K562 (cell line): ENCODE measurements around the gene DPH2. TPM values are rescaled to one million over a fixed set of nuclear protein-coding genes. Genes with fewer than 3 reads are reported as not detected.

Experiments
- ILF3 ChIP-seq: fragments of 450-650 bp; IDR thresholded peaks from 2 replicates; pipeline ENCODE4 v1.6.1; 2018; ENCODE audit warnings: antibody characterized with exemption, mild to moderate bottlenecking, moderate library complexity, borderline replicate concordance
- KAT8 ChIP-seq: fragments of 450-650 bp; IDR thresholded peaks from 2 replicates; pipeline ENCODE4 v1.6.1; 2016; ENCODE audit warnings: low read depth, mild to moderate bottlenecking
- LEF1 ChIP-seq: fragments of 450-650 bp; IDR thresholded peaks from 2 replicates; pipeline ENCODE4 v1.6.1; 2016; ENCODE audit warnings: mild to moderate bottlenecking
- MTA3 ChIP-seq: fragments of 450-650 bp; formaldehyde crosslinking; IDR thresholded peaks from 2 replicates; pipeline ENCODE4 v1.6.1; 2017; ENCODE audit warnings: mild to moderate bottlenecking, borderline replicate concordance
- NONO ChIP-seq, 2 experiments: fragments of 200-400 bp in 1 of 2; fragments of 450-650 bp in 1 of 2; formaldehyde crosslinking in 1 of 2; IDR thresholded peaks; 2 replicates each; pipeline ENCODE4 v1.6.1; 2017; ENCODE audit warnings: low read depth in 2 of 2, mild to moderate bottlenecking in 2 of 2, moderate library complexity in 2 of 2, low read length in 1 of 2
- PCBP1 ChIP-seq: fragments of 200-400 bp; formaldehyde crosslinking; IDR thresholded peaks from 2 replicates; pipeline ENCODE4 v1.6.1; 2018; ENCODE audit warnings: mild to moderate bottlenecking, low read depth, low read length; ENCODE audit not compliant: poor library complexity, severe bottlenecking
- POLR2H ChIP-seq: IDR thresholded peaks from 2 replicates; pipeline ENCODE4 v1.6.1; 2016; ENCODE audit warnings: missing genetic modification characterization, low read depth, mild to moderate bottlenecking, control low read depth, missing compliant biosample characterization, moderate library complexity
- RAD51 ChIP-seq: fragments of 450-650 bp; IDR thresholded peaks from 2 replicates; pipeline ENCODE4 v1.7.1; 2016; ENCODE audit warnings: low read depth, mild to moderate bottlenecking, borderline replicate concordance
- TRIM24 ChIP-seq, 2 experiments: fragments of 450-650 bp; IDR thresholded peaks; 2 replicates each; pipeline ENCODE4 v1.6.1; 2016
- polyA plus RNA-seq, 8 experiments: library from polyadenylated mRNA; depleted of rRNA in 4 of 8; stranded (reverse) in 5 of 8; unstranded in 3 of 8; fragments of >200 nt; fragmentation: Nextera tagmentation in 2 of 8; fragmentation: Illumina TruSeq in 1 of 8; extraction: Ambion mirVana in 2 of 8; extraction: Trizol in 1 of 8; gene quantifications; 2 replicates each; pipeline versions ENCODE4 v1.2.1 to v1.2.3, GENCODE V29; 2011 to 2014; ENCODE audit warnings: inconsistent platforms in 1 of 8, missing spikeins in 1 of 8
- total RNA-seq, 7 experiments: library from RNA; depleted of rRNA in 6 of 7; stranded (reverse); fragments of >200 nt in 6 of 7; fragmentation: Illumina TruSeq in 2 of 7; extraction: Trizol in 2 of 7; gene quantifications; 2 replicates each; pipeline versions ENCODE4 v1.2.1 to v1.2.3, GENCODE V29; 2011 to 2021; ENCODE audit warnings: low replicate concordance in 1 of 7
- TF ChIP-seq, protein P1 (sequence below): fragments of 450-650 bp; IDR thresholded peaks from 2 replicates; pipeline ENCODE4 v1.6.1; 2017; ENCODE audit warnings: antibody characterized with exemption, mild to moderate bottlenecking
- TF ChIP-seq, protein P2 (sequence below), 2 experiments: fragments of 450-650 bp in 1 of 2; sonication (generic) in 1 of 2; formaldehyde crosslinking in 1 of 2; IDR thresholded peaks in 1 of 2; conservative IDR thresholded peaks in 1 of 2; 2 replicates each; pipeline versions ENCODE4 v1.6.1 to v1.8.1; 2016 to 2023; ENCODE audit warnings: mild to moderate bottlenecking in 2 of 2, moderate library complexity in 2 of 2, inconsistent platforms in 1 of 2, missing genetic modification reagents in 1 of 2
- TF ChIP-seq, protein P3 (sequence below), 2 experiments: fragments of 450-650 bp in 1 of 2; IDR thresholded peaks; 2 replicates each; pipeline ENCODE4 v1.6.1; 2011 to 2017; ENCODE audit warnings: low read depth in 2 of 2, antibody characterized with exemption in 1 of 2, borderline replicate concordance in 1 of 2, low read length in 1 of 2, mild to moderate bottlenecking in 1 of 2, mixed read lengths in 1 of 2; ENCODE audit not compliant: control insufficient read depth in 1 of 2
- TF ChIP-seq, protein P4 (sequence below): sonication (generic); formaldehyde crosslinking; IDR thresholded peaks from 2 replicates; pipeline ENCODE4 v1.8.0; 2022; ENCODE audit warnings: mild to moderate bottlenecking, missing genetic modification reagents
- TF ChIP-seq, protein P5 (sequence below): conservative IDR thresholded peaks from 2 replicates; pipeline ENCODE4 v1.6.1; 2011; ENCODE audit warnings: low read depth, mild to moderate bottlenecking, low read length; ENCODE audit not compliant: control insufficient read depth

Gene DPH2
- total and polyA plus RNA-seq, 9 of the 15 experiments (the other 6 are each of a cell fraction or from before 2014, with no cell fraction given): 17.9 to 94.1 (median 68.1) TPM

DNA sequence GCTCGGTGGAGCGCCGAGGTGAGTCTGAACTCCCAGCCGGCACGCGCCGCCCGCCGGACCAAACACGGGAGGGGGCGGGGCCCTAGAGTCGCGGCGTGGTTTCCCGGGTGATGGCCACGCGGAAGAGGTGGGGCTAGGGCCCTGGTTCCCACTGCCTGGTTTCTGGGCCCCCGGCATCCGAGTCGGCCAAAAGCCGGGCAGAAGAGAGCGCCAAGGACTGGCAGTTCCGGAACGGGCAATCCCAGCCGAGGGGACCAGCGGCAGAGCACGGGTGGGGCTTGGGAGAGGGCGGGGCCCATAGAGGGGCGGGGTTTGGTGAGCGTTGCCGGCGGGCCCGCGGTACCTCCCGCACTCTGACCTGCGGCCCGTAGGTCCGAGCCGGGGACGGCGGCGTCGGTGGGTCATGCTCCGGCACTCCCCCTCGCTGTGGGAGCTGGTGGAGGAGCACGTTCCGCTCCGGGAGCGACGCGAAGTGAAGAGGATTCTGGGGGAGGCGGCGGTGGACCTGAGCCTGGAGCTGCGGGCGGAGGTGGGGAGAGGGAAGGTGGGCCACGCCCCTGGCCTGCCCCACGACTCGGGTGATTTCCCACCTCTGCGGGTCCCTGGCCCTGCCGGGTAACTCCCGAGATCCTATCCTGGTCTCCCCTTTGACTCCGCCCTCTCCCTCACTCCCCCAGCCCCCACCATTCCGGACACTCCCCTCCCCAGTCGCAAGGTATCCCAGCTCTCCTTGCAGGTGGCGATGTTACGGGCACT lies 21.8 kb downstream of the DPH2 start, which contains the start of gene CCDC24 (continued):
- TF ChIP-seq, protein P1, sequence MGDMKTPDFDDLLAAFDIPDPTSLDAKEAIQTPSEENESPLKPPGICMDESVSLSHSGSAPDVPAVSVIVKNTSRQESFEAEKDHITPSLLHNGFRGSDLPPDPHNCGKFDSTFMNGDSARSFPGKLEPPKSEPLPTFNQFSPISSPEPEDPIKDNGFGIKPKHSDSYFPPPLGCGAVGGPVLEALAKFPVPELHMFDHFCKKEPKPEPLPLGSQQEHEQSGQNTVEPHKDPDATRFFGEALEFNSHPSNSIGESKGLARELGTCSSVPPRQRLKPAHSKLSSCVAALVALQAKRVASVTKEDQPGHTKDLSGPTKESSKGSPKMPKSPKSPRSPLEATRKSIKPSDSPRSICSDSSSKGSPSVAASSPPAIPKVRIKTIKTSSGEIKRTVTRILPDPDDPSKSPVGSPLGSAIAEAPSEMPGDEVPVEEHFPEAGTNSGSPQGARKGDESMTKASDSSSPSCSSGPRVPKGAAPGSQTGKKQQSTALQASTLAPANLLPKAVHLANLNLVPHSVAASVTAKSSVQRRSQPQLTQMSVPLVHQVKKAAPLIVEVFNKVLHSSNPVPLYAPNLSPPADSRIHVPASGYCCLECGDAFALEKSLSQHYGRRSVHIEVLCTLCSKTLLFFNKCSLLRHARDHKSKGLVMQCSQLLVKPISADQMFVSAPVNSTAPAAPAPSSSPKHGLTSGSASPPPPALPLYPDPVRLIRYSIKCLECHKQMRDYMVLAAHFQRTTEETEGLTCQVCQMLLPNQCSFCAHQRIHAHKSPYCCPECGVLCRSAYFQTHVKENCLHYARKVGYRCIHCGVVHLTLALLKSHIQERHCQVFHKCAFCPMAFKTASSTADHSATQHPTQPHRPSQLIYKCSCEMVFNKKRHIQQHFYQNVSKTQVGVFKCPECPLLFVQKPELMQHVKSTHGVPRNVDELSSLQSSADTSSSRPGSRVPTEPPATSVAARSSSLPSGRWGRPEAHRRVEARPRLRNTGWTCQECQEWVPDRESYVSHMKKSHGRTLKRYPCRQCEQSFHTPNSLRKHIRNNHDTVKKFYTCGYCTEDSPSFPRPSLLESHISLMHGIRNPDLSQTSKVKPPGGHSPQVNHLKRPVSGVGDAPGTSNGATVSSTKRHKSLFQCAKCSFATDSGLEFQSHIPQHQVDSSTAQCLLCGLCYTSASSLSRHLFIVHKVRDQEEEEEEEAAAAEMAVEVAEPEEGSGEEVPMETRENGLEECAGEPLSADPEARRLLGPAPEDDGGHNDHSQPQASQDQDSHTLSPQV: 0 out of 2 replicates have a peak, but pooled peaks have one; percentile 61
- no peak for TF ChIP-seq KAT8
- no peak for TF ChIP-seq ILF3
- TF ChIP-seq, protein P2, sequence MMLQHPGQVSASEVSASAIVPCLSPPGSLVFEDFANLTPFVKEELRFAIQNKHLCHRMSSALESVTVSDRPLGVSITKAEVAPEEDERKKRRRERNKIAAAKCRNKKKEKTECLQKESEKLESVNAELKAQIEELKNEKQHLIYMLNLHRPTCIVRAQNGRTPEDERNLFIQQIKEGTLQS (IDR thresholded peaks at IDR 0.05): no peak
- TF ChIP-seq, protein P2 (CRISPR knock-in tag; conservative IDR thresholded peaks at IDR 0.05): 0 out of 2 replicates have a peak, but pooled peaks have one; percentile 46
- peak; percentile 61 for TF ChIP-seq POLR2H (tag)
- TF ChIP-seq, protein P3, sequence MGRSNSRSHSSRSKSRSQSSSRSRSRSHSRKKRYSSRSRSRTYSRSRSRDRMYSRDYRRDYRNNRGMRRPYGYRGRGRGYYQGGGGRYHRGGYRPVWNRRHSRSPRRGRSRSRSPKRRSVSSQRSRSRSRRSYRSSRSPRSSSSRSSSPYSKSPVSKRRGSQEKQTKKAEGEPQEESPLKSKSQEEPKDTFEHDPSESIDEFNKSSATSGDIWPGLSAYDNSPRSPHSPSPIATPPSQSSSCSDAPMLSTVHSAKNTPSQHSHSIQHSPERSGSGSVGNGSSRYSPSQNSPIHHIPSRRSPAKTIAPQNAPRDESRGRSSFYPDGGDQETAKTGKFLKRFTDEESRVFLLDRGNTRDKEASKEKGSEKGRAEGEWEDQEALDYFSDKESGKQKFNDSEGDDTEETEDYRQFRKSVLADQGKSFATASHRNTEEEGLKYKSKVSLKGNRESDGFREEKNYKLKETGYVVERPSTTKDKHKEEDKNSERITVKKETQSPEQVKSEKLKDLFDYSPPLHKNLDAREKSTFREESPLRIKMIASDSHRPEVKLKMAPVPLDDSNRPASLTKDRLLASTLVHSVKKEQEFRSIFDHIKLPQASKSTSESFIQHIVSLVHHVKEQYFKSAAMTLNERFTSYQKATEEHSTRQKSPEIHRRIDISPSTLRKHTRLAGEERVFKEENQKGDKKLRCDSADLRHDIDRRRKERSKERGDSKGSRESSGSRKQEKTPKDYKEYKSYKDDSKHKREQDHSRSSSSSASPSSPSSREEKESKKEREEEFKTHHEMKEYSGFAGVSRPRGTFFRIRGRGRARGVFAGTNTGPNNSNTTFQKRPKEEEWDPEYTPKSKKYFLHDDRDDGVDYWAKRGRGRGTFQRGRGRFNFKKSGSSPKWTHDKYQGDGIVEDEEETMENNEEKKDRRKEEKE (IDR thresholded peaks at IDR 0.05; ENCODE audit: borderline replicate concordance in 1 of 2, control insufficient read depth in 1 of 2, low read depth in 2 of 2, low read length in 1 of 2): no peak
- TF ChIP-seq NONO (IDR thresholded peaks at IDR 0.05; ENCODE audit: low read depth in 2 of 2, low read length in 1 of 2): no peak
- TF ChIP-seq, protein P4, sequence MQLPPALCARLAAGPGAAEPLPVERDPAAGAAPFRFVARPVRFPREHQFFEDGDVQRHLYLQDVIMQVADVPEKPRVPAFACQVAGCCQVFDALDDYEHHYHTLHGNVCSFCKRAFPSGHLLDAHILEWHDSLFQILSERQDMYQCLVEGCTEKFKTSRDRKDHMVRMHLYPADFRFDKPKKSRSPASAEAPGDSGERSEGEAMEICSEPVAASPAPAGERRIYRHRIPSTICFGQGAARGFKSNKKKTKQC: peak; percentile 74
- peak; percentile 47 for TF ChIP-seq MTA3
- TF ChIP-seq, protein P5, sequence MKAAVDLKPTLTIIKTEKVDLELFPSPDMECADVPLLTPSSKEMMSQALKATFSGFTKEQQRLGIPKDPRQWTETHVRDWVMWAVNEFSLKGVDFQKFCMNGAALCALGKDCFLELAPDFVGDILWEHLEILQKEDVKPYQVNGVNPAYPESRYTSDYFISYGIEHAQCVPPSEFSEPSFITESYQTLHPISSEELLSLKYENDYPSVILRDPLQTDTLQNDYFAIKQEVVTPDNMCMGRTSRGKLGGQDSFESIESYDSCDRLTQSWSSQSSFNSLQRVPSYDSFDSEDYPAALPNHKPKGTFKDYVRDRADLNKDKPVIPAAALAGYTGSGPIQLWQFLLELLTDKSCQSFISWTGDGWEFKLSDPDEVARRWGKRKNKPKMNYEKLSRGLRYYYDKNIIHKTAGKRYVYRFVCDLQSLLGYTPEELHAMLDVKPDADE: peak; percentile 77; the same call in 1 of the 2 replicates
- TF ChIP-seq TRIM24 (IDR thresholded peaks at IDR 0.05): no peak
- peak; percentile 58; the same call in 1 of the 2 replicates for TF ChIP-seq LEF1
- peak; percentile 85 for TF ChIP-seq PCBP1
- no peak for TF ChIP-seq RAD51
